Measurements from ENCODE around the gene MIB2.
"Not testable (repeated sequence)": the region's sequence is repeated elsewhere in the genome, so short reads cannot be mapped to it uniquely, and the experiment has no call there.

Gene MIB2

DNA sequence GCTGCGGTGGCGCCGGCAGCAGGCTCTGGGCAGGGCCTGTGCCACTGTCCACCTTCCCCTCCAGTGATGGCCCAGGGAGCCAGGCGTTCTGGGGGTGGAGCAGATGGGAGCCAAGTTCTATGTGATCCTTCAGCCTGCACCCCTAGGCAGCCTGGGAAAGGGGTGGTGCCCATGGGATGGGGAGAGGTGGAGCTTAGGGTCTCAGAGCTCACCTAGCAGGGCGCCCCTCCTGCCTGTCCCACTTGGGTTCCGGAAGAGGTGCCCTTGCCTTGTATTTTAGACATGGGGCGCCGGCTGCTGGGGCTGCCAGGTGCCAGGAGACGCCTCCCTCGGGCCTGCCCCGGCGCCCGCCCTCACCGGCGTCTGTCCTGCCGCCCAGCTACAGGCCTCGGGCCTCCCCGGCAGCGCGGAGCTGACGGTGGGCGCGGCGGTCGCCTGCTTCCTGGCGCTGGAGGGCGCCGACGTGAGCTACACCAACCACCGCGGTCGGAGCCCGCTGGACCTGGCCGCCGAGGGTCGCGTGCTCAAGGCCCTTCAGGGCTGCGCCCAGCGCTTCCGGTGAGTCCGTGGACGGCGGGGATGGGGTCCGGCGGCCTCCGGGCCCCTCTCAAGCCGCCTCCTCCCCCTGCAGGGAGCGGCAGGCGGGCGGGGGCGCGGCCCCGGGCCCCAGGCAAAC lies 13.6 kb downstream of the MIB2 start:
- no peak for DNase-seq

DNA sequence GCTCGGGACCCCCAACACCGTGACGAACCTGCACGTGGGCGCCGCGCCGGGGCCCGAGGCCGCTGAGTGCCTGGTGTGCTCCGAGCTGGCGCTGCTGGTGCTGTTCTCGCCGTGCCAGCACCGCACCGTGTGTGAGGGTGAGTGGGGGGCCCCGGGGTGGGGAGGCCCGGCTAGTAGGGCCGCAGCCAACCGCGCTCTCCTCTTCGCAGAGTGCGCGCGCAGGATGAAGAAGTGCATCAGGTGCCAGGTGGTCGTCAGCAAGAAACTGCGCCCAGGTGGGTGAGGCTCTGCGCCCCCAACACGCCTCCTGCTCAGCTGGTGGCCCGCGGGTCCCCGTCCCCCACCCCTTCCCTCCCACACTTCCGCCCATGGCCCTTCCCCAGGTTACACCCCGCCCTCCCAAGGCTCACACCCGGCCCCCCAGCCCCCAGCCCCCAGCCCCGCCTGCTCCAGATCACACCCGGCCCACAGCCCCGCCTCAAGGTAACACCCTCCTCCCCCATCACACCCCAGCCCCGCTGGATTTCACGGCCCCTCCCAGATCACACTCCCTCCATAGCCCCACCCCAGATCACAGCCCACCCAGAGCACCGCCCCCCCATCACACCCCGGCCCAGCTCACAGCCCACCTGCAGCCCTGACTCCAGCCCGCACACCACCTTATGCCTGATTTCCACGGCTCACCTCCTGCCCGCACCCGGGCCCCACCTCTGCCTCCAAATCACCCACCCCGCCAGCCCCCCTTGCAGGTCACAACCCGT lies 14.3 kb downstream of the MIB2 start:
- no peak for DNase-seq

DNA sequence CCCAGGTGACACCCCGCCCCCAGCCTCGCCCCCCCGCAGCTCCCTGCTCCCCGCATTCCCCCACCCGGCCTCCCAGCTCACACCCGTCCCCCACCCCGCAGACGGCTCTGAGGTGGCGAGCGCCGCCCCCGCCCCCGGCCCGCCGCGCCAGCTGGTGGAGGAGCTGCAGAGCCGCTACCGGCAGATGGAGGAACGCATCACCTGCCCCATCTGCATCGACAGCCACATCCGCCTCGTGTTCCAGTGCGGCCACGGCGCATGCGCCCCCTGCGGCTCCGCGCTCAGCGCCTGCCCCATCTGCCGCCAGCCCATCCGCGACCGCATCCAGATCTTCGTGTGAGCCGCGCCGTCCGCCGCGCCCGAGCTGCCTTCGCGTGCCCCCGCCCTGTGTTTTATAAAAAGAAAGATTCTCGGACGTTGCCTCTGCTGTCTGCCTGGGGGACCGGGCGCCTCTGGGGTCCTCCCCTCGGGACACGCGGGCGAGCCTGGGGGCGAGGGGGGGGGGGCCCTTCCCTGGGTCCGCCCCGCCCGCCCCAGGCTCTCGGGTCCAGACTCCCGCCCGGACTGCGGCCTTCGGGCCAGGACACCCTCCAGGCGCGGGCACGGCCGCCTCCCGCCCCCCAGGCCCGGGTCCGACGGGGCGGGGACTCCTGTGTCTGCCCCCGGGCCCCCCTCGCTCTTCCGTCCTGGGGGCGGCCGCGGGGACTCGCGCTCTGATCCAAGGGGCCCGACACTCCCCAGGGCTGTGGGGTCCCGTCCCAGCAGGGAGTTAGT lies 15.1 kb downstream of the MIB2 start:
- DNase-seq = peak; percentile 37

GRCh38 chr1:1630965-1631781 lies 15.9 kb downstream of the MIB2 start:
- DNase-seq = no peak

DNA sequence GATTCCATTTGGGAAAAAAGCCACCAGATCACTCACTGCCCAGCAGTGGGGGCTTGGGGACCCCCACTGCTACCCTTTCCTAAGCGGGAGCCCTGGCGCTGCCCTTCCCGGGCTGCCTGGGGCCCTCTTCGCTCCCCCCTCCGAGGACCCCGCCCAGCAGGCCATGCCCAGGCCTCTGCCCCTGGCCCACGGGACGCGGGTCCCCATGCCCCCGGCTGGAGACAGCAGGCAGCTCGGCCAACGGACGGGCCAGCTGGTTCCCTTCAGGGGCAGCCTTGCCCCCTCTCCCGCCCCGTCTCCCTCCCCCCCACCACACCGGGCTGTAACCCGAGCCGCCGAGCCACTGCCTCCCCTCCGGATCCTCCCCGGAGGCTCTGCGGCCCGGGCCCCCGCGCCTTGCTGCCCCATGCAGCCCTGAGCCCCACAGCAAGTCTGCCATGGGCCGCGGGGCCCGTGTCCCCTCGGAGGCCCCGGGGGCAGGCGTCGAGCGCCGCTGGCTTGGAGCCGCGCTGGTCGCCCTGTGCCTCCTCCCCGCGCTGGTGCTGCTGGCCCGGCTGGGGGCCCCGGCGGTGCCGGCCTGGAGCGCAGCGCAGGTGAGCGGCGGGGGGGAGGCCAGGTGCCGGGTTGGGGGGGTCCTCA lies 16.6 kb downstream of the MIB2 start, which contains the start of gene MMP23B:
Gene MMP23B (plus strand): TSS at position 392 of the 639 bp plus-strand sequence. CDS start 46 bp downstream, at position 438.
- no peak for DNase-seq

- not testable (repeated sequence) for DNase-seq
These were observed 18.1 kb downstream of the MIB2 start for GRCh38 chr1:1633409-1633808.

DNA sequence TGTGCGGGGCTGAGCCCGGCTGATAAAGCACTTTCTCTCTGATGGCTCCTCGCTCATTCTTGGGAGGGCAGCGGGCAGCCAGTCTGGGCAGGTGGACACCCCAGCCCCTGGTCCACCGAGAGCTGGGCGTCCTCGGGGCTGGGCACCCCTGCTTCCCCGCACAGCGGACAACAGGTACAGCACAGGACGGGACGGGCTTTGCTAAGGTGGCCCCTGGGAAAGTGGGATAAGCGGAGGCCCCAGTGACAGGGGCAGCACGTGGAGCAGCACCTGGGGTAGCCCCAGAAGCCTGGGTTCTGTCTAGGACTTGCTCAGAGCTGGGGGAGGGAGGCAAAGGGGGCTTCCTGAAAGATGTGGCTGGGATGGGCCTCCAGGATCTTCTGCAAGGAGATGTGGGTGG lies 19.3 kb downstream of the MIB2 start:
- not testable (repeated sequence) for DNase-seq

GRCh38 chr1:1636621-1637478 lies 21.6 kb downstream of the MIB2 start:
- not testable (repeated sequence) for DNase-seq

GRCh38 chr1:1637479-1637875 lies 22.2 kb downstream of the MIB2 start:
- DNase-seq = not testable (repeated sequence)

- not testable (repeated sequence) for DNase-seq
These were observed 23.2 kb downstream of the MIB2 start for GRCh38 chr1:1638528-1638927.

GRCh38 chr1:1639368-1639767 lies 24.1 kb downstream of the MIB2 start:
- not testable (repeated sequence) for DNase-seq

DNA sequence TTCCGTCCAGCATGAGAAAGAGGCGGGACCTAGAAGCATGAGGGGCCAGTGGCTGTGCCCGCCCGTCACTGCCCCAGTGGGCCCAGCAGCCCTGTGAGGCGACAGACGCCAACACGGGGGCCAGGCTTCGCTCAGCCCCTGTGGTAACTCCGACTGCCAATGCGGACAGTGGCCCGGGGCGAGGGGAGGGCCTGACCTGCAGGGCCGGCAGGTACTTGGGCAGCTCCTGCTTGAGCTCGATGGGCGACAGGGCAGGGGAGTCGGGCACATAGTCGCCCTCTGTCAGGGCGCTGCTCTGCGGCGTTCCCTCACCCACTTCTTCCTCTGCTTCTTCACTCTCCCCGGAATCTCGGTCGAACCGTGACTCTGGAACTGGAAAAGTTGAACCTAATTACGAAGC lies 24.8 kb downstream of the MIB2 start:
- DNase-seq = not testable (repeated sequence)

- not testable (repeated sequence) for DNase-seq
These were observed 25.6 kb downstream of the MIB2 start for GRCh38 chr1:1640711-1641461.

DNA sequence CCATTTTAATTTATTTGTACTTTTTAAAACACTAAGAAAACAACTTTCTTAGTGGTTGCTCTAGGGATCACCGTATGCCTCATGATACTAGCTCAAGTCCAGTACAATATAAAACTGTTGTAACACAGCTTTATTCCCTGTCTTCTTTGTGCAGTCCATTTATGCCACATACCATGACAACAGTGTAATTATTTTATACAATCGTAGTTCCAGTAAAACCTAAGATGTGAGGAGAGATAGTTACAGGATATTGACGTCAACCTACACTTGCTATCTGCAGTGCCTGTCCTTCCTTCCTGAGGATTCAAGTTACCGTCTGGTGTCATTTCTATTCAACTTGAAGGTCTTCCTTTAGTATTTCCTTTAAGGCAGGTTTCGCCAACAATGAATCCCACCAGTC lies 31.0 kb downstream of the MIB2 start:
- not testable (repeated sequence) for DNase-seq

DNA sequence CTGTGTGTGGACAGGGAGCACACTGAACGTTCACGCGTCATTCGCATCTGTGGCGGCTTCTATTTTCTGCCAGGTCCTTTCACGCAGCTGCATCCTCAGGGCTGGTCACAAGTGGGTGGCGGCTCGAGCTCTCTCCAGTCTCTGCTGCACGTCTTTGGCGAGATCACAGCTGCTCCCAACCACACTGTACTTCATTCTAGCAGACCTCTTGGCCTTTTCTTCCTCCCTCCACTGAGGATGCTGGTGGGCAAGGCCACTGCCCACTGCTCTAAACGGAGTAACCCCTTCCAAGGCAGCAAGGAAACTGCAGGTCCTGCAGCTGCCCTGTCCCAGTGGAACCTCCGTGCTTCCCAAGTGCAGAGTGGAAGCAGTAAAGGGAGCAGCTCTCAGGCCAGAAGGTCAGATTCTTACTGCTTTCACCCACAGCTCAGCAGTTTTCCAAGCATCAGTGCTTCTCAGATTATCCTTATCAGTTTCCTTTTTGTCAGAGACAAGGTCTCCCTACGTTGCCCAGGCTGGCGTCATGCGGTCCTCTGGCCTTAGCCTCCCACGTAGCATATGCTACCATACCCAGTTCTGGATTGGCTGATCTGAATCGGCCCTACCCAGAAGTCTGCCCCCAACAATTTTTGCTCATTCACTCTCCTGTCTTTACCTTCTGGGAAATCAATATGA lies 32.4 kb downstream of the MIB2 start:
- not testable (repeated sequence) for DNase-seq

DNA sequence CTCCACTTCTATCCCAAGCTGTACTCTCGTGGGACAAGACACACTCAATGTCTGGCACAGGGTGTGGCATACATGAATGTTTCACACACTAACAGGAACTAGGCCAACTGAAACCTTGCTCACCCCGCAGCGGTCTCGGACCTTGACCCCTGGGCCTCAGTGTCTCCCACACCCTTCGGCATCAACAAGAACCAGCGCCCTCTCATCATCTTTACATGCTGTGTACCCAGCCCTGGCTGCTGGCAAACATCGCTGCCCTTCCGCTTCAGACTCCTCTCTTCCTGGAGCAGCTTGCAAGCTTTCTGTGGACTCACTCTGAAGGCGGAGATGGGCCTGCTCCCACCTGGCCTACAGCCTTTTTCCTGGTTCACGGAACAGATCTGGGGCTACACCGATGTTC lies 33.0 kb downstream of the MIB2 start:
- DNase-seq = not testable (repeated sequence)

DNA sequence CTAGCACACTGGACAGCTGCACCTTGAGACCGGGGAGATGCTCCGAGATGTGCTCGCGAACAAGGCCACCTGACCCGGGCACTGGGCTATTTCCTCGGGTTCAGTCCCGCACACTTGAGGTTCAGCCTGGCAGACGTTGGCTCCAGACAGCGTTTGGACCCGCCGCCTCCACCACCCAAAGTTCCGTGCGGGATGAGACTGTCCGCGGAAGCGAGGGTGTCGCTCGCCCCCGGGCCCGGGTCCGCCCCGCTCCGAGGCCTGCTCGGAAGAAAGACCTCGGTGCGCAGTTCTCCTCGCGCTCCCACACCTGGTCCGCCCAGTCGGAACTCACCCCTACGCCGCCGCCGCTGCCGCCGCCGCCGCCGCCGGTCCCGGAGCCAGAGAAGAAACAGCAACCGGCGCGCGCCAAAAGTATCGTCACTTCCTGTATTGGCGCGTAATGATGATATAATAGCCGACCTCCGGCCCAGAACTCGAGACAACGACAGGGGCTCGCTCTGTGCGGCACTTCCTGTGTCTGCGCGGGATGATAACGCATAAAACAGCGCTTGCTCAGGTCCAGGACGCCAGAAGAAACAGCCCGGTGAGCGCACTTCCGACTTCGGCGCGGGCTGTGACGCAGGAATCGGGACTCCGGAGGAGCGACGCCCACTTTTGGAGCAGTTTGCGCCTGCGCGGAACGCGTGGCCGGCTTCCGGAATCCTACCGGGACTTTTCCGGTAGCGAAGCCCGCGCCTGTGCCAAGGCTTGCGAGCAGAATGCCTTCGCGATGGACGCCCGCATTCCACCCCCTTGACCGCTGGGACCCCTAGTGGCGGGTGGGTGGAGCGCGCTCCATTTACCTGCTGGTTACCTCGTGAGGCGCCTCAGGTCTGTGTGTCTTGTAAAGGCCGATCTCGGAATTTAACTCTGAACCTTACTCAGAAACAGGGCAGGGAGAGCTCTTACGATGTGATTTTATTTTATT lies 43.6 kb downstream of the MIB2 start, which contains the start of gene CDK11B:
Gene CDK11B (minus strand): TSS at position 422 of the 967 bp plus-strand sequence. CDS start 1,519 bp downstream, outside the sequence.
- peak; percentile 62 for DNase-seq

GRCh38 chr1:1662392-1662791 lies 47.1 kb downstream of the MIB2 start:
- not testable (repeated sequence) for DNase-seq
